AG08396 (cell line): ENCODE data around the gene B3GNT4.
"Not testable (repeated sequence)": the region's sequence is repeated elsewhere in the genome, so short reads cannot be mapped to it uniquely, and the experiment has no call there.

Experiments used
- DNase-seq: peaks from one replicate; pipeline ENCODE4 v3.0.0; 2012; ENCODE audit warnings: low spot score, mixed read lengths

Gene B3GNT4

GRCh38 chr12:122203301-122204166, at the start of gene B3GNT4:
B3GNT4 (plus strand) TSS chr12:122203709; CDS start chr12:122204619, 910 bp downstream.
- peak; percentile 86 for DNase-seq

GRCh38 chr12:122155705-122156104, 47.8 kb upstream of the B3GNT4 start:
- DNase-seq: no peak

- no peak for DNase-seq
Observed at GRCh38 chr12:122158700-122159285, 44.7 kb upstream of the B3GNT4 start.

GRCh38 chr12:122159882-122160281, 43.6 kb upstream of the B3GNT4 start:
- no peak for DNase-seq

GRCh38 chr12:122160761-122161160, 42.7 kb upstream of the B3GNT4 start:
- no peak for DNase-seq

GRCh38 chr12:122161682-122162081, 41.8 kb upstream of the B3GNT4 start:
- DNase-seq: no peak

- DNase-seq: no peak
Observed at GRCh38 chr12:122162976-122163375, 40.5 kb upstream of the B3GNT4 start.

GRCh38 chr12:122166422-122167349, 36.8 kb upstream of the B3GNT4 start:
- no peak for DNase-seq

GRCh38 chr12:122167356-122167925, 36.1 kb upstream of the B3GNT4 start:
- no peak for DNase-seq

GRCh38 chr12:122168492-122168891, 35.0 kb upstream of the B3GNT4 start:
- DNase-seq: no peak

- no peak for DNase-seq
Observed at GRCh38 chr12:122171399-122171798, 32.1 kb upstream of the B3GNT4 start.

- no peak for DNase-seq
Observed at GRCh38 chr12:122172262-122172939, 31.1 kb upstream of the B3GNT4 start.

- DNase-seq: no peak
Observed at GRCh38 chr12:122174155-122174845, 29.2 kb upstream of the B3GNT4 start, which contains the start of gene IL31. IL31 (minus strand) TSS chr12:122174221; CDS start chr12:122174172, 49 bp downstream.

- not testable (repeated sequence) for DNase-seq
Observed at GRCh38 chr12:122176473-122176872, 27.0 kb upstream of the B3GNT4 start.

GRCh38 chr12:122182887-122183587, 20.5 kb upstream of the B3GNT4 start, which contains the start of gene LRRC43:
LRRC43 (plus strand) TSS chr12:122183123; CDS start chr12:122183145, 22 bp downstream.
- peak; percentile 50 for DNase-seq

- DNase-seq: no peak
Observed at GRCh38 chr12:122183588-122183940, 19.9 kb upstream of the B3GNT4 start.

GRCh38 chr12:122184517-122184916, 19.0 kb upstream of the B3GNT4 start:
- DNase-seq: no peak

- no peak for DNase-seq
Observed at GRCh38 chr12:122185079-122185478, 18.4 kb upstream of the B3GNT4 start.

- DNase-seq: no peak
Observed at GRCh38 chr12:122185494-122186082, 17.9 kb upstream of the B3GNT4 start.

- no peak for DNase-seq
Observed at GRCh38 chr12:122187466-122187865, 16.0 kb upstream of the B3GNT4 start.
